CD4-positive, alpha-beta T cell treated with Interferon alpha-2 for 1 hour (primary cell): Measurements from ENCODE around the gene MRFAP1.
A peak's percentile ranks its signal among the peaks of the same experiment; 100 is the strongest.
"Not testable (repeated sequence)": the region's sequence is repeated elsewhere in the genome, so short reads cannot be mapped to it uniquely, and the experiment has no call there.

Experiments used
- DNase-seq, 2 donors: peaks; one replicate each; pipeline ENCODE4 v3.0.0-alpha.2; 2020 to 2022

MRFAP1 gene

GRCh38 chr4:6672541-6673190, 32.2 kb downstream of the MRFAP1 start:
- DNase-seq: not testable (repeated sequence)

DNA sequence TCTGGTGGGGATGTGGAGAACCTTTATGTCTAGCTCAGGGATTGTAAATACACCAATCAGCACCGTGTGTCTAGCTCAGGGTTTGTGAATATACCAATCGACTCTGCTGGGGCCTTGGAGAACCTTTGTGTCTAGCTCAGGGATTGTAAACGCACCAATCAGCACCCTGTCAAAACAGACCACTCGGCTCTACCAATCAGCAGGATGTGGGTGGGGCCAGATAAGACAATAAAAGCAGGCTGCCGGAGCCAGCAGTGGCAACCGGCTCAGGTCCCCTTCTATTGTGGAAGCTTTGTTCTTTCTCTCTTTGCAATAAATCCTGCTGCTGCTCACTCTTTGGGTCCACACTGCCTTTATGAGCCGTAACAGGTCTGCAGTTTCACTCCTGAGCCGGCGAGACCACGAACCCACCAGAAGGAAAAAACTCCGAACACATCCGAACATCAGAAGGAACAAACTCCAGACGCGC, 32.7 kb downstream of the MRFAP1 start:
- peak; percentile 69 to 75 for DNase-seq

- peak; percentile 96 for DNase-seq
Measured at GRCh38 chr4:6673660-6674499, 33.4 kb downstream of the MRFAP1 start.

GRCh38 chr4:6674500-6675149, 34.1 kb downstream of the MRFAP1 start:
- peak; percentile 71 to 83 for DNase-seq

- no peak for DNase-seq
Measured at GRCh38 chr4:6676722-6677558, 36.5 kb downstream of the MRFAP1 start.

GRCh38 chr4:6680372-6681034, 40.0 kb downstream of the MRFAP1 start:
- no peak for DNase-seq

GRCh38 chr4:6681191-6681590, 40.7 kb downstream of the MRFAP1 start:
- DNase-seq: no peak

- DNase-seq: no peak
Measured at GRCh38 chr4:6682862-6683590, 42.5 kb downstream of the MRFAP1 start.

DNA sequence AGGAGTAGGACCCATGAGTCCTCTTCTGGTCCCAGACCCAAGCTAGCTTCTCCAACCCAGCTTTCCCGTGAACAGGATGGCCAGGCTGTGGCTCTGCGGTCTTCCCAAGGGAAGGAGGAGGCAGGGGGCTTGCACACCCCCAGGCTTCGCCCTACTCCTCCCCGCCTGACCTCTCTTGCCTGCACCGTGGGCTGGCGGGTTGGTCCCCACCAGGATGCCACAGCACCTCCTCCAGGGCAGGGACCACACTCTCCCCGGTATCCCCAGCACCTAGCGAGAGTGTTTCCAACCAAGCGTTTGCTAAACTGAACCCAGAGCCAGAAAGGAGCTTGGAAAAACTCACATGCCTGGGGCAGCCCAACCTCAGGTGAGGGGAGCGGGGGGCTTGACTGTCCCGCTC, 44.2 kb downstream of the MRFAP1 start:
- no peak for DNase-seq

- no peak for DNase-seq
Measured at GRCh38 chr4:6686104-6686787, 45.8 kb downstream of the MRFAP1 start.

DNA sequence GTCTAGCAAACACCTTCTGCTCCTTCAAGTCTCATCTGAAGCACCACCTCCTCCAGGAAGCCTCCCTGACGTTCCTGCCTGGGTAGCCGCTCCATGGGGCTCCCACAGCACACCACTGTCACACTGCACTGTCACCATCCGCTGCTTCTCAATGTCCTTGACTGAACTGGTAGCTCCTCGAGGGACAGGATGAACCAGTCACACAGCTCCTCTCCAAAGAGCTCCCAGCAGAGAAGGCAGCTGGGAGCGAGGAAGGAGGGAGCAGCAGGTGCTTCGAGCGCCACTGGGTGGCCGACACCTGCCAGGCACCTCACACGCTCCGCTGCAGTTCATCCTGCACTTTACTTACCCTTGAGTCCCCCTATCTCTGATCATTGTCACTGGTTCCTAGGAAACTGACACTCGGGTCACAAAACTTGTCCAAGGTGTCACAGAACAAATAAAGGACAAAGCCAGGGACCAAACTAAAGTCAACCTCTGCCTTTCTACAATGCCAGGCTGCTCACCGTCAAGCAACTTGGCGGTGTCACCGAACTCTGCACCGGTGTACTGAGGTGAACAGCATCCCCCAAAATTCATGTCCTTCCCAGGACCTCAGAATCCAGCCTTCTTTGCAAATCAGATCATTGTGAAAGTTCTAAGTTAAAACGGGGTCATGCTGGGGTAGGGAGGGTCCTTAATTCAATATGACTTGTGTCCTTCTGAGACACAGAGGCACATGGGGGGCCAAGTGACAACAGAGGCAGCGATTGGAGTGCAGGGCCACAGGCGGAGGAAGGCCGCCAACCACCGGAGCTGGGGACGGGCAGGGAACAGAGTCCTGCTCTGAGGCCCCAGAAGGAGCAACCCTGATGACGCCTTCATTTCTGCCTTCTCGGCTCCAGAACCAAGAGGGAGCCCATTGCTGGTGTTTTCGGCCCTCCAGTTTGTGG, 47.7 kb downstream of the MRFAP1 start:
- no peak for DNase-seq

- peak; percentile 48 to 68 for DNase-seq
Measured at GRCh38 chr4:6688879-6689505, 48.5 kb downstream of the MRFAP1 start.

DNA sequence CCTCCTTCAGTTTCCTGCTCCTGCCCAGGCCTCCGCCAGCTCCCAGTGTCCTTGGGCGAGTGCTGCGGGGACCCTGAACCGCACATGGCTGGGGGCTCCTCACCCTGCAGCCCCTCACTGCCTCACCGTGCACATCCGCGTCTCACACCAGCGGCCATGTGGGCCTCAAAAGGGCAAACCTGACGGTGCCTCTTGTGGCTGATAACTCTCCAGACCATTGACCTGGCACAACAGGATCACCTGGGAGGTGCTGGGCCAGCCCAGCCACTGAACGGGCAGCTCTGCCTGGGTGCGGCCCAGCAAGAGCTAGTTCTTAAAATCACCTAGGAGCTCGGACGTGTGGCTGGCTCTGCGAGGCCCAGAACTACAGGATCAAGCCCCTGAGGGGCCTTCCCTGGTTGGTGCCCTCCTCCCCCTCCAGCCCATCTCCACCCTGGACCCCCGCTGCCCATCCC, 49.0 kb downstream of the MRFAP1 start:
- DNase-seq: no peak
